PC-9 (cell line): ENCODE results near the gene CHRNG. TPM values are rescaled to one million over a fixed set of nuclear protein-coding genes. Genes with fewer than 3 reads are reported as not detected.
A peak's percentile ranks its signal among the peaks of the same experiment; 100 is the strongest.

Source experiments
- BruUV-seq: library from RNA; stranded (reverse); fragments of 400-500 nt; replicated peaks from 2 replicates; lab custom pipeline; 2021; lab: Mats Ljungman, UMichigan
- CTCF ChIA-PET: fragments of 300-600 bp; sonication (Branson Sonifier 250); formaldehyde crosslinking; loops from one replicate; lab custom pipeline; 2022; ENCODE audit warnings: antibody characterized with exemption; lab: Charles Lee
- POLR2A ChIA-PET: fragments of 300-600 bp; sonication (Branson Sonifier 250); formaldehyde crosslinking; loops from one replicate; lab custom pipeline; 2022; ENCODE audit warnings: antibody characterized with exemption; ENCODE audit not compliant: unreplicated experiment; lab: Charles Lee
- DNase-seq, 2 experiments: peaks; one replicate each; pipeline versions ENCODE4 v3.0.0 to v3.0.0-alpha.2; 2015 to 2022; ENCODE audit warnings: mixed read lengths in 1 of 2
- H2AFZ ChIP-seq: fragments of 200-600 bp; sonication (generic); 2 replicates; pipeline ENCODE4 v1.8.1; 2017; ENCODE audit warnings: antibody characterized with exemption
- H3F3A ChIP-seq: fragments of 200-600 bp; sonication (generic); 2 replicates; pipeline ENCODE4 v1.8.1; 2017; ENCODE audit warnings: antibody characterized with exemption, mild to moderate bottlenecking, low read depth; ENCODE audit not compliant: insufficient read depth
- H3K27ac ChIP-seq: fragments of 200-600 bp; sonication (generic); 2 replicates; pipeline ENCODE4 v1.6.1; 2016; ENCODE audit warnings: mixed run types
- H3K27me3 ChIP-seq: fragments of 200-600 bp; sonication (generic); 2 replicates; pipeline ENCODE4 v1.6.1; 2016; ENCODE audit warnings: low read depth, mixed run types; ENCODE audit not compliant: insufficient read depth
- H3K36me3 ChIP-seq: fragments of 200-600 bp; sonication (generic); 2 replicates; pipeline ENCODE4 v1.6.1; 2016; ENCODE audit warnings: low read depth, mixed run types
- H3K4me1 ChIP-seq: fragments of 200-600 bp; sonication (generic); replicated peaks from 2 replicates; pipeline ENCODE4 v1.6.1; 2016; ENCODE audit warnings: mixed run types; ENCODE audit not compliant: insufficient read depth
- H3K4me2 ChIP-seq: fragments of 200-600 bp; sonication (generic); 2 replicates; pipeline ENCODE4 v1.6.1; 2017; ENCODE audit warnings: mixed run types
- H3K4me3 ChIP-seq: fragments of 200-600 bp; sonication (generic); 2 replicates; pipeline ENCODE4 v1.6.1; 2016; ENCODE audit warnings: mixed run types
- H3K79me2 ChIP-seq: fragments of 200-600 bp; sonication (generic); 2 replicates; pipeline ENCODE4 v1.6.1; 2017; ENCODE audit warnings: low read depth, mixed run types
- H3K9me2 ChIP-seq: fragments of 200-600 bp; sonication (generic); 2 replicates; pipeline ENCODE4 v1.8.1; 2017; ENCODE audit warnings: mild to moderate bottlenecking; ENCODE audit not compliant: insufficient read depth
- H3K9me3 ChIP-seq: fragments of 200-600 bp; sonication (generic); 2 replicates; pipeline ENCODE4 v1.8.1; 2016; ENCODE audit warnings: low read depth; ENCODE audit not compliant: insufficient read depth
- H4K20me1 ChIP-seq: fragments of 200-600 bp; sonication (generic); 2 replicates; pipeline ENCODE4 v1.8.1; 2017; ENCODE audit not compliant: insufficient read depth
- CTCF ChIP-seq: fragments of 200-600 bp; sonication (generic); conservative IDR thresholded peaks from 2 replicates; pipeline ENCODE4 v1.6.1; 2017; ENCODE audit warnings: mixed run types, antibody characterized with exemption, mild to moderate bottlenecking, moderate library complexity
- EZH2 ChIP-seq: fragments of 200-600 bp; sonication (generic); IDR thresholded peaks from 2 replicates; pipeline ENCODE4 v1.8.0; 2017; ENCODE audit warnings: antibody characterized with exemption, low read depth
- intact Hi-C: fragments of 100-400 bp; cut with micrococcal nuclease; formaldehyde crosslinking; loops from one replicate; pipeline ENCODE4 v1.10.0; 2022; ENCODE audit not compliant: unreplicated experiment
- total RNA-seq: library from RNA; stranded (reverse); gene quantifications from 2 replicates; pipeline ENCODE4 v1.2.3, GENCODE V29; 2021

CHRNG gene
- total RNA-seq, 1 experiment from 2014 or later, result not detected

GRCh38 chr2:232534940-232535651, 4.4 kb upstream of the CHRNG start:
- DNase-seq, result no peak
- Histone ChIP-seq H3K9me2 (no peaks in the 10 kb centered on the region), H3K79me2 (no peaks in the 10 kb centered on the region), H4K20me1 (no peaks in the 10 kb centered on the region), H3K27ac (no peak overlapping the region), H3K4me2 (no peak overlapping the region), H3K36me3 (no peaks in the 10 kb centered on the region), H3F3A (no peaks in the 10 kb centered on the region), H3K27me3 (no peaks in the 10 kb centered on the region), H3K9me3 (0 out of 2 replicates have a peak, but pooled peaks cover 2% of the 10 kb centered on the region), H3K4me1 (no peaks in the 10 kb centered on the region), H3K4me3 (no peak overlapping the region), H2AFZ (no peak overlapping the region)
- intact Hi-C loops, result no loop called here
- CTCF ChIA-PET, result no interaction called here
- no peak for TF ChIP-seq EZH2
- no peak for TF ChIP-seq CTCF
- BruUV-seq, result no TSS peak
- POLR2A ChIA-PET, result no interaction called here

- H3K9me2 ChIP-seq, result no peaks in the 10 kb centered on the region
- no peak for DNase-seq
- intact Hi-C loops, result no loop called here
- H3K4me3 ChIP-seq, result no peak overlapping the region
- 0 out of 2 replicates have a peak, but pooled peaks cover 2% of the 10 kb centered on the region for H3K9me3 ChIP-seq
- no peaks in the 10 kb centered on the region for H3K79me2 ChIP-seq
- no peaks in the 10 kb centered on the region for H3K36me3 ChIP-seq
- no TSS peak for BruUV-seq
- no peak overlapping the region for H3K4me2 ChIP-seq
- ChIA-PET POLR2A (no interaction called here), CTCF (no interaction called here)
- H4K20me1 ChIP-seq, result no peaks in the 10 kb centered on the region
- H3K27ac ChIP-seq, result no peak overlapping the region
- no peaks in the 10 kb centered on the region for H3K27me3 ChIP-seq
- no peaks in the 10 kb centered on the region for H3F3A ChIP-seq
- H2AFZ ChIP-seq, result no peak overlapping the region
- no peaks in the 10 kb centered on the region for H3K4me1 ChIP-seq
- no peak for TF ChIP-seq EZH2
- no peak for TF ChIP-seq CTCF
These were observed 3.5 kb upstream of the CHRNG start for GRCh38 chr2:232535761-232536530.

GRCh38 chr2:232537079-232537478, 2.4 kb upstream of the CHRNG start:
- Histone ChIP-seq H2AFZ (no peak overlapping the region), H3K27ac (no peak overlapping the region), H3K4me1 (no peaks in the 10 kb centered on the region), H3K4me2 (no peak overlapping the region), H3F3A (no peaks in the 10 kb centered on the region), H4K20me1 (no peaks in the 10 kb centered on the region), H3K9me2 (no peaks in the 10 kb centered on the region), H3K79me2 (no peaks in the 10 kb centered on the region), H3K4me3 (no peak overlapping the region), H3K9me3 (0 out of 2 replicates have a peak, but pooled peaks cover 2% of the 10 kb centered on the region), H3K27me3 (no peaks in the 10 kb centered on the region), H3K36me3 (no peaks in the 10 kb centered on the region)
- POLR2A ChIA-PET, result no interaction called here
- BruUV-seq, result no TSS peak
- CTCF ChIA-PET, result no interaction called here
- intact Hi-C loops, result no loop called here
- TF ChIP-seq EZH2, result no peak
- TF ChIP-seq CTCF, result peak; percentile 54; the same call in 1 of the 2 replicates
- DNase-seq, result no peak
